ENCODE data around the gene GOLGA6A.

GOLGA6A gene

DNA sequence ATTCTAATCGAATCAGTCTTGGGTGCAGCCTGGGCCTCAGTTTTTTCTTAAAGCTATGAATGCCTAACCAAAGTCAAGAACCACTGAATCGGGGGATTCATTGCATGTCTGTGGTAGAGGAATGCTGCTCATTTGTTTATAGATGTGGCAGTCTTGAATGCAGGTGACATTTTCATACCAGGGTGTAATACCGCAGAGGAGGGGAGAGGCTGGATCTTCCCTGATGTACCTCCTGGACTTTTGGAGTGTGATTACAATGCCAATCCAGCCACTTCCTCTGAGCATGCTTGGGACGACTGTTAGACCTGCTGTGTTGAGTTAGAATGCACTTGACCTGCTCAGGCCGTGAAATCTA, 42.7 kb downstream of the GOLGA6A start (continued):
- TF ChIP-seq, protein P1, sequence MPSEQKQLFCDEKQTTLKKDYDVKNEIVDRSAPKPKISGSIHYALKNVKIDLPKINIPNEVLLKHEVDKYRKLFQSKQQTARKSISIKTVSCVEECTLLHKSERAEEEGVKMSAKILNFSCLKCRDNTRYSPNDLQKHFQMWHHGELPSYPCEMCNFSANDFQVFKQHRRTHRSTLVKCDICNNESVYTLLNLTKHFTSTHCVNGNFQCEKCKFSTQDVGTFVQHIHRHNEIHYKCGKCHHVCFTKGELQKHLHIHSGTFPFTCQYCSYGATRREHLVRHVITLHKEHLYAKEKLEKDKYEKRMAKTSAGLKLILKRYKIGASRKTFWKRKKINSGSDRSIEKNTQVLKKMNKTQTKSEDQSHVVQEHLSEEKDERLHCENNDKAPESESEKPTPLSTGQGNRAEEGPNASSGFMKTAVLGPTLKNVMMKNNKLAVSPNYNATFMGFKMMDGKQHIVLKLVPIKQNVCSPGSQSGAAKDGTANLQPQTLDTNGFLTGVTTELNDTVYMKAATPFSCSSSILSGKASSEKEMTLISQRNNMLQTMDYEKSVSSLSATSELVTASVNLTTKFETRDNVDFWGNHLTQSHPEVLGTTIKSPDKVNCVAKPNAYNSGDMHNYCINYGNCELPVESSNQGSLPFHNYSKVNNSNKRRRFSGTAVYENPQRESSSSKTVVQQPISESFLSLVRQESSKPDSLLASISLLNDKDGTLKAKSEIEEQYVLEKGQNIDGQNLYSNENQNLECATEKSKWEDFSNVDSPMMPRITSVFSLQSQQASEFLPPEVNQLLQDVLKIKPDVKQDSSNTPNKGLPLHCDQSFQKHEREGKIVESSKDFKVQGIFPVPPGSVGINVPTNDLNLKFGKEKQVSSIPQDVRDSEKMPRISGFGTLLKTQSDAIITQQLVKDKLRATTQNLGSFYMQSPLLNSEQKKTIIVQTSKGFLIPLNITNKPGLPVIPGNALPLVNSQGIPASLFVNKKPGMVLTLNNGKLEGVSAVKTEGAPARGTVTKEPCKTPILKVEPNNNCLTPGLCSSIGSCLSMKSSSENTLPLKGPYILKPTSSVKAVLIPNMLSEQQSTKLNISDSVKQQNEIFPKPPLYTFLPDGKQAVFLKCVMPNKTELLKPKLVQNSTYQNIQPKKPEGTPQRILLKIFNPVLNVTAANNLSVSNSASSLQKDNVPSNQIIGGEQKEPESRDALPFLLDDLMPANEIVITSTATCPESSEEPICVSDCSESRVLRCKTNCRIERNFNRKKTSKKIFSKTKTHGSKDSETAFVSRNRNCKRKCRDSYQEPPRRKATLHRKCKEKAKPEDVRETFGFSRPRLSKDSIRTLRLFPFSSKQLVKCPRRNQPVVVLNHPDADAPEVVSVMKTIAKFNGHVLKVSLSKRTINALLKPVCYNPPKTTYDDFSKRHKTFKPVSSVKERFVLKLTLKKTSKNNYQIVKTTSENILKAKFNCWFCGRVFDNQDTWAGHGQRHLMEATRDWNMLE (tag by site-specific recombination; conservative IDR thresholded peaks at IDR 0.05; ENCODE audit: low read depth), result no peak
- TF ChIP-seq ZNF274 (IDR thresholded peaks at IDR 0.05; ENCODE audit: low read length) (no peak), ZNF274 (tag by site-specific recombination; IDR thresholded peaks at IDR 0.05; ENCODE audit: borderline replicate concordance) (no peak), ZNF843 (tag by site-specific recombination; IDR thresholded peaks at IDR 0.05) (no peak), ZNF785 (tag by site-specific recombination; IDR thresholded peaks at IDR 0.05) (no peak), ZNF23 (tag by site-specific recombination; IDR thresholded peaks at IDR 0.05; ENCODE audit: borderline replicate concordance) (no peak), ZBTB17 (tag by site-specific recombination; IDR thresholded peaks at IDR 0.05) (no peak)

DNA sequence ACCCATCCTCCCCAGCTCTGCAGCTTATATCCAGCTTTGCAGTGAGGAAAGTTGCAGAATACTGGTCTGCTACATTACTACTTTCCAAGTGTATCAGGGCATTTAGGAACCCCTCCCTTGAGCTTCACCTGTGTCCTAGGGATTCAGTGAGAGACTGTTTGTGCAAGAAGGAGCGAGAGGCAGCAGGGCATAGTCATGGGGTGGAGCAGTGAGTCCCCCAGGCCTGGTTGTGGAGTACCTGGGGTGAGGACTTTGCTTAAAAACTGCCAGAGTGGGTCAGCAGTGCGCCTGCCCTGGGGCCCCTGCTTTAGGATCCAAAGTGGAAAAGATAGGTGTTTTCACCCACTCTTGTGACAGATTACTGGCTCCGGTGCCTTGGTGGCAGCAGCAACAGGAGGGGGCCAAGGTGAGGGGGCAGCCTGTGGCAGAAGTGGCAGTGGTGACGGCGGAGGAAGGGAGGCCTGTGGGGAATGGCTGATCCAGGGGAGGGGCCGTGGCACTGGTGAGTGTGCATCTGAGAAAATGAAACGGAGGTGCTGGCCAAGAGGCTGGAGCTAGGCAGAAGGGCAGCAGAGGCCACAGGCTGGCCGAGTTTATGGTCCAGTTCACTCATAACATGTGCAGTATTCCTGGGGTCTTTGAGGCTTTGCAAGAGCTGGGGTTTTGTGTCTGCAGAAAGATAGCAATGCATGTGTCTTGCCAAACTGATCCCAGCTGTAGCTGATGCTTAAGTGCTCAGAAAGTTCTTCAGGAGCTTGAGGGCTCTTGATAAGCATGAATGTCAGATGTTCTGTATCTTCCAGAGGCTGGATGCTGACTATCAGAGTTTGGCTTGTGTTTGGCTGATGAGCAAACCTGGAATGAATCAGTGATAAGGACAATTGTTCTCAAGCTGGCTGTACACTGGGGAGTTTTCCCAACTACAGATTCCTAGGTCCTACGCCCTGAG, 43.4 kb downstream of the GOLGA6A start:
- Histone ChIP-seq H3K9me3 (ENCODE audit: control insufficient read depth, insufficient read depth, low read depth, low read length) (no peaks in the 10 kb centered on the region), H3K4me3 (ENCODE audit: low read depth, low read length) (no peak overlapping the region), H3K27ac (ENCODE audit: extremely low read depth, low read depth, low read length) (no peak overlapping the region), H3K36me3 (ENCODE audit: control insufficient read depth in 2 of 2, insufficient read depth in 1 of 2, low read length in 2 of 2) (peaks cover 0 to 23% of the 10 kb centered on the region in 2 experiments; a peak in 1 of 3 replicates), H3K4me1 (ENCODE audit: control insufficient read depth, insufficient read depth, low read length) (no peaks in the 10 kb centered on the region; the same call in 1 of the 2 replicates)
- TF ChIP-seq SCRT2 (tag by site-specific recombination; IDR thresholded peaks at IDR 0.05), result 0 out of 2 replicates have a peak, but pooled peaks have one; percentile 24
- TF ChIP-seq WT1 (tag by site-specific recombination; IDR thresholded peaks at IDR 0.05), result no peak
- no peak for TF ChIP-seq HOXD13 (CRISPR knock-in tag; IDR thresholded peaks at IDR 0.05; ENCODE audit: borderline replicate concordance)
- CTCF ChIA-PET, result interaction anchor here (0.7 to 11.5 kb wide), 11 partner anchors 9 to 284 kb away, joined by 3 to 248 read pairs (median 4); no protein-coding TSS in a partner anchor
- POLR2A ChIA-PET, result interaction anchor here (1.1 to 1.3 kb wide), 2 partner anchors 45 kb away, joined by 3 to 5 read pairs; partner anchors contain the start of gene PML

DNA sequence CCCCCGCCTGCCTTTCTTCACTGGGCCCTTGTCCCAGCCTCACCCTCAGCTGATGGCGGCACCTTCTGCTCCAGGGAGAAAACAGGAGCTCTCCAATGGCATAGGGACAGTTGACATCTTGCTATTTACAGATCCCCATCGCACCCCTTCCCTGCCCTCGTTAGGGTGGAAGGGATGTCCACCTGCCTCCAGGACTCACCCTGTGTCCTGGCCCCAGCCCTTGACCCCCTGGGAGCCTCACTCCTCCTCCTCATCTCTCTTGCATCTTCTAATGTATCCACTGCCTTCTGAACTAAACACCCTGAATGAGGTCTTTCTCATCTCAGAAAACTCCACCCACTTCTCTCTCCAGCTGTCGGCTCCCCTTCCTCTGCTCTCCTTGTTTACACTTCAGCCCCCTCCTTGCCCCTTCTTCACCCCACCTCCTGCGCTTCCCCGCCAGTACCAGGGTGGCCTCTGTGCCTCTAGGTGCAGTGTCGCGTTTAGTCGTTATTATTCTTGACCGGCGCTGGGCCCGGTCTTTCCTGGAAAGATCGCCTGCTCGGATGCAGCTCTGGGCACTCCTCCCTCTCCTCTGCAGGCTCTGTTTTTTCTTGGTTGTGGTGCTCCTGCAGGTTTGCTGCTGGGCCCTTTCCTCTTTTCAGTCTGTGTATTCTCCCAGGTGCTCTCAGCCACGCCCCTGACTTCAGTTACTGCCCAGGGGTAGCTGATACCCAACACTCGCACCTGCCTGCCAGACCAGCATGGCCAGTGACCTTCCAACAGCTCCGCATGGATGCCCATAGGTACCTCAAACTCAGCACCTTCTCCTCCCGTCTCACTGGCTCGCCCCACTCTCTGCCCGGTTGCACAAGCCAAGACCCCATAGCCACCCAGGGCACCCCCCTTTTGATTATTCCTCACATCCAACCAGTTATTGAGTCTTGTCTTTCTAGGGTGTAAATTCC, 44.9 kb downstream of the GOLGA6A start:
- POLR2A ChIA-PET, result interaction anchor here (0.6 to 1.3 kb wide), 4 partner anchors 43 to 65 kb away, joined by 3 to 8 read pairs (median 4); partner anchors contain the start of gene PML

More for the DNA sequence above, 44.9 kb downstream of the GOLGA6A start:
- no peaks in the 10 kb centered on the region; the same call in 1 of the 2 replicates for H3K4me1 ChIP-seq (ENCODE audit: control insufficient read depth, insufficient read depth, low read length)
- H3K27ac ChIP-seq (ENCODE audit: extremely low read depth, low read depth, low read length), result no peak overlapping the region
- H3K9me3 ChIP-seq (ENCODE audit: control insufficient read depth, insufficient read depth, low read depth, low read length), result no peaks in the 10 kb centered on the region
- no peak overlapping the region for H3K4me3 ChIP-seq (ENCODE audit: low read depth, low read length)
- TF ChIP-seq ZNF426 (tag by site-specific recombination; IDR thresholded peaks at IDR 0.05), result no peak
- TF ChIP-seq, protein P2, sequence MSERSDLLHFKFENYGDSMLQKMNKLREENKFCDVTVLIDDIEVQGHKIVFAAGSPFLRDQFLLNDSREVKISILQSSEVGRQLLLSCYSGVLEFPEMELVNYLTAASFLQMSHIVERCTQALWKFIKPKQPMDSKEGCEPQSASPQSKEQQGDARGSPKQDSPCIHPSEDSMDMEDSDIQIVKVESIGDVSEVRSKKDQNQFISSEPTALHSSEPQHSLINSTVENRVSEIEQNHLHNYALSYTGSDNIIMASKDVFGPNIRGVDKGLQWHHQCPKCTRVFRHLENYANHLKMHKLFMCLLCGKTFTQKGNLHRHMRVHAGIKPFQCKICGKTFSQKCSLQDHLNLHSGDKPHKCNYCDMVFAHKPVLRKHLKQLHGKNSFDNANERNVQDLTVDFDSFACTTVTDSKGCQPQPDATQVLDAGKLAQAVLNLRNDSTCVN (tag by site-specific recombination; optimal IDR thresholded peaks at IDR 0.05), result peak; percentile 16
- CTCF ChIA-PET, result interaction anchor here (0.6 to 11.5 kb wide), 42 partner anchors 10 to 503 kb away, joined by 3 to 248 read pairs (median 4); partner anchors contain the start of genes PML and STOML1
- peaks cover 0 to 30% of the 10 kb centered on the region in 2 experiments; a peak in 1 of 3 replicates for H3K36me3 ChIP-seq (ENCODE audit: control insufficient read depth in 2 of 2, insufficient read depth in 1 of 2, low read length in 2 of 2)

Data from HEK293 (cell line).